HG02623 (cell line): Measurements from ENCODE around the gene SEC14L1.

Source experiments
- ATAC-seq: cut with Tn5 transposase; IDR thresholded peaks from one replicate; pipeline ENCODE4 v1.9.1; 2021; ENCODE audit warnings: moderate library complexity; ENCODE audit not compliant: unreplicated experiment

The SEC14L1 gene

DNA sequence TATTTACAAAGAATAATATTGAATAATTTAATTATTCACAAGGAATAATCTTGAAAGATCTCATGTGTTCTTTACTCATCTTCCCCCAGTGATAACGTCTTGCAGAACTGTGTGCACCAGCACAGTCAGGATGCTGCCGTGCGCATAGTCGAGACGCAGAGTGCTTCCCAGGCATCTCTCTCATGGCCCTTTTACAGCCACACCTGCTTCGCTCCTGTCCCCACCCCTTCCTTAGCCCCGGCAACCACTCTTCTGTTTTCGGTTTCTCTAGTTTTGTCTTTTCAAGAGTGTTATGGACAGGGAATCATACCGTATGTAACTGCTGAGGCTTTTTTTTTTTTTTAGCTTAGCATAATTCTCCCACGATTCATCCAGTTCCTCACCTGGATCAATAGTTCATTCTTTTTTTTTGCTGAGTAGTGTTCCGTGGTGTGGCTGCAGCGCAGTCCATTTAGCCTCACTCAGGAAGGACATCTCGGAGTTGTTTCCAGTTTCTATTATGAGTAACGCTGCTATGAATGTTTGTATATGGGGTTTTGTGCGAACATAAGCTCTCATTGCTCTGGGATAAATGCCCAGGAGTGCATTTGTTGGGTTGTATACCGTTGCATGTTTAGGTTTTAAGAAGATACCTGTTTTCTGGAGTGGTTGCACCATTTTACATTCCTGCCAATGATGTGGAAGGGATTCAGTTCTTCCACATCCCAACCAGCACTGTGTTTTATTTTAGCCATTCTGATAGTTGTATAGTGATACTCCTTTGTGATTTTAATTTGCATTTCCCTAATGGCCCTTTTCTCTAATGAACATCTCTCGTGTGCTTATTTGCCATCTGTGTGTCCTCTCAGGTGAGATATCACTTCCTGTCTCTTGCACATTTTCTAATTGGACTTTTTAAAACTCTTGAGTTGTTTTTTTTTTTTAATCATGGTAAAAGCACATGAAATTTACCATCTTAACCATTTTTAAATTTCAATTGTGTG, 47.6 kb downstream of the SEC14L1 start:
- ATAC-seq: no peak

DNA sequence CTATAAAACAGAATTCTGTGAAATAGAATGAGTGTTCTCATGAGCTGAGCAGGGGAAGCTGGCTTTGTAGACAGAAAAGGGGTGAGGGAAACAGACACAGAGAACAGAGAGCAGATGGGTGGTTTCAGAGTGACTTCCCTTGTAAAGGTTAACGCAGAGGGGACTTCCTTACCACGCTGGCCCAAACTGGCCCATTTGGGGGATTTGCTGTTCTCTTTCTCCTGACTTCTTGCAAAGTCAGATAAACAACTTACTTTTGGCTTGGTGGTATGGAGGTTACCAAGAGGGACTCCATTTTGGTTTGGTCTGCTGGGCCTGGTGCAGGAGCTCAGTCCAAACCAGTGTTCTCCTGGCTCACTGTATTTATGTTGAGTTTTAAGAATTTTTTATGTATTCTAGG, 48.4 kb downstream of the SEC14L1 start:
- ATAC-seq: no peak

DNA sequence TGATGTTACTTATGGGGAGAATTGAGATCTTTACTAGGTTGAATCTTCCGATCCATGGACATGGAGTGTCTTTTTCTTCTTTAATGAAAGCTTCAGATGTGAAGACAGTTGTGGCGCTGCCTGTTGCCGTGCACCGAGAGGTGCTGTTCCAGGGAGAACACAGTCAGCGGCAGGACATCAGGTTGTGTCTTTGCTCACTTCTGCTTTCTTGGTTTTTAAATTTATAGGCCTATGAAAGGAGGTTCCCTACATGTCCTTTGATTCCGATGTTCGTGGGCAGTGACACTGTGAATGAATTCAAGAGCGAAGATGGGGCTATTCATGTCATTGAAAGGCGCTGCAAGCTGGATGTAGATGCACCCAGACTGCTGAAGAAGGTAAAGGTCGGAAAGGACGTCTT, 49.8 kb downstream of the SEC14L1 start:
- no peak for ATAC-seq

- no peak for ATAC-seq
Observed at GRCh38 chr17:77191244-77191643, 50.5 kb downstream of the SEC14L1 start.

GRCh38 chr17:77193653-77194052, 52.9 kb downstream of the SEC14L1 start:
- ATAC-seq: no peak

DNA sequence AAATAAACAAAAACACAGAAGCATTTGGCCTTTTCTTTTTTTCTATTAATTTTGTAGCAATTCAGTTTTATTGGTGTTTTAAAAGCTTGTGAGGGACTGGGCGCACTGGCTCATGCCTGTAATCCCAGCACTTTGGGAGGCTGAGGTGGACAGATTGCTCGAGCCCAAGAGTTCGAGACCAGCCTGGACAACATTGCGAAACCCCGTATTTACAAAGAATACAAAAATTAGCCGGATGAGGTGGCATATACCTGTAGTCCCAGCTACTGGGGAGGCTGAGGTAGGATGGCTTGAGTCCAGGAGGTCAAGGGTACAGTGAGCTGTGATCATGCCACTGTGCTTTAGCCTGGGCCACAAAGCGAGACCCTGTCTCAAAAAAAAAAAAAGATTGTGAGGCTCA, 53.4 kb downstream of the SEC14L1 start:
- ATAC-seq: no peak

DNA sequence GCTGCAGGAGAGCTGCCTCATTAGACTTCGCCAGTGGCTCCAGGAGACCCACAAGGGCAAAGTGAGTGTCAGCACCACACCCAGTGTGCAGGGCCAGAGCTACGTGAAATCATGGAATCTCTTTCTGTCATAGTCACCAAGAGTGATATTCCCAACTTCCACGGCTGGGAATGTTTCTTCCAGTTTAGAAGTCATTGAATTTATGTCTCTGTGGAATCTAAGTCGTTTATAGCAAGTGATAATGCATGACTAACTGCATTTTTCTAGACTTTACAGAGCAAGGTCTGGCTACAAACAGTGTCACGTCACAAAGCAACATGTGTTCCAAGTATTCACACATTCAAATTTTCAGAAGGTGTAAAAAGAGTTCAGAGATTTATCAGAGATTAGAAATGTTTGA, 55.5 kb downstream of the SEC14L1 start:
- ATAC-seq: no peak

- no peak for ATAC-seq
Observed at GRCh38 chr17:77197115-77197514, 56.3 kb downstream of the SEC14L1 start.

GRCh38 chr17:77200711-77201110, 59.9 kb downstream of the SEC14L1 start:
- no peak for ATAC-seq

DNA sequence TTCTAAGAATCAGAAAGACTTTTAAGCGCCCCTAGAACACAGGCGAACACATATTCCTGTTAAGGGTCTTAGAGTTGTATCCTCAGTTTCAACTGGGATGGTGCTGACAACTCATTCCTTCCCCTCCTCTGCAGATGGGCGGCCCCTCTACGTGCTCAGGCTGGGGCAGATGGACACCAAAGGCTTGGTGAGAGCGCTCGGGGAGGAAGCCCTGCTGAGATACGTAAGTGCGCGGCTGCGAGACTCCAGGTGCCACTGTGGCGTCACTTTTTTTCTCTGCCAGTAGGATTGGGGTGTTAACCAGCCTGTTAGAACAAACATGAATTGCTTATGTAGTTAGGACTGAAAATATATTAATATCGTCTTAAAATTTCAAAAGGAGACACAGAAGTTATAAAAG, 62.7 kb downstream of the SEC14L1 start:
- no peak for ATAC-seq

DNA sequence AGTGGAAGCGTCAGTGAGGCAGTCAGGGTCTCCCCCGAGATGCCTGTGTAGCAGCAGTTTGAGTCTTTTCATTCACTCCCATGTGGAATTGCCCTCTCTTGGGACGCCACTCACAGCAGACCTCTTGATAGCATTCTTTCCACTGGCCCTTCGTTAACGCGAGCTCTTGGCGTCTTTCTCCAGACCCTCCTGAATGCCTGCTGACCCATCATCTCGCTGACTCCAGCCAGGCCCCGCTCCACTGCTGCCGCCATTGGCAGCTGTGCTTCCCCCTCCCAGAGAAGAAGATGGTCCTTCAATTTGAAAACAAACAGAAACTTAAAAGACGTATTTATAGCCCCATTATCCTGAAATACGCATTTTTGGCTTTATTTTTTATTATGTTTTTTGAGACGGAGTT, 63.1 kb downstream of the SEC14L1 start:
- ATAC-seq: no peak

GRCh38 chr17:77204536-77204935, 63.8 kb downstream of the SEC14L1 start:
- ATAC-seq: no peak

DNA sequence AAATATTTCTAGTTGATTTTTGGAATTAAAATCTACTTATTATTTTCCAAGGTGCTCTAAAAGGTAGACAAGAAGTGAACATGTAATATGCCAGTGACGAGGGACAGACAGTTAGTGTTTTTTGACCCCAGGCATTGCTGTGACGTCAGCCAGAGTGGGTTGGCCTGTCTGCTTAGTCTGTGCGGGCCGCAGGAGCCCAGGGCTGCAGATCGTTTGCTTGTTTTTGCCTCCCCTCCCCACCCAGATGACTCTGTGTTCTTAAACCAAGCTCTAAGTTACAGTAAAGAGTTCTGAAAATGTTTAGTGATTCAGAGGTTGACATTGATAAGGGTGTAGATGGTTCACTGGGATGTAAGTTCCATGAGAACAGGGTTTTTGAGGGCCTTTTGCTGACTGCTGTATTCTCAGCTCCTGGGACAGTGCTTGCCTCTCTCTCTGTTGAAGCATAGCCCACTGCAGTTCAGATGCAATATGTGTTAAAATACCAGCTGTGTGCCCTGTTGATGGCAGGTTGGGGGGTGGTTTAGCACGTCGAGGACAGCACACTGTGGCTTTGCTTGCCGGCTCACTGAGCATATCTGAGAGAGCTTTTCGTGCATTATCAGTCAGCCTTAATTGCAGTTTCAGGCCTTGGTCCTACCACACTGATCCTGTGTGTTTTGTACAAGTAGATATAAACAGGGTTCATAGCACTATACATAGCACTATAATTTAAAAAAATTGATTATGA, 64.8 kb downstream of the SEC14L1 start:
- ATAC-seq: no peak

DNA sequence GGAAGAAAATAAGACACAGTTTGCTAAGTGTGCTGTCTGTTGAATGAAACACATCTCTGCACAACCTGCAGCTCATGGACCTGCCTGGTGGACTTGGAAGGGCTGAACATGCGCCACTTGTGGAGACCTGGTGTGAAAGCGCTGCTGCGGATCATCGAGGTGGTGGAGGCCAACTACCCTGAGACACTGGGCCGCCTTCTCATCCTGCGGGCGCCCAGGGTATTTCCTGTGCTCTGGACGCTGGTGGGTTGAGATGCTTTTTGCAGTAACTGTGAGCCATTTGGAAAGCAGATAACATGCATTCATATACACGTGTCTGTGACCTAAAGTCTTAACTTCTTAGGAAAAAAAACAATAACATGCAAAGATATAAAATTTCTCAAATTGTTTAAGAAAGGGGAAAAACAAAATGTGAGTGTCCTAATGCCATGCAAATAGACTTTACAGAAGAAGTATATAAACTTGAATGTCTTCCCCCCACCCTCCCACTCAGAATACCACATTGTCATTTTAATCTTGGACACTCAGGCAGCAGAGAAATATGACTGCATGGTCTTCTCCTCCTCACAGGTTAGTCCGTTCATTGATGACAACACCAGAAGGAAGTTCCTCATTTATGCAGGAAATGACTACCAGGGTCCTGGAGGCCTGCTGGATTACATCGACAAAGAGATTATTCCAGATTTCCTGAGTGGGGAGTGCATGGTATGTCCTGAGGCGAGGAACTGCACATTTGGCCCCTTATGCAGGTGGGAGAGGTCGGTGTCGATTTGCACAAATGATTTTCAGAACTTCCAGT, 65.6 kb downstream of the SEC14L1 start:
- ATAC-seq: no peak

GRCh38 chr17:77207689-77208216, 67.0 kb downstream of the SEC14L1 start:
- ATAC-seq: no peak

DNA sequence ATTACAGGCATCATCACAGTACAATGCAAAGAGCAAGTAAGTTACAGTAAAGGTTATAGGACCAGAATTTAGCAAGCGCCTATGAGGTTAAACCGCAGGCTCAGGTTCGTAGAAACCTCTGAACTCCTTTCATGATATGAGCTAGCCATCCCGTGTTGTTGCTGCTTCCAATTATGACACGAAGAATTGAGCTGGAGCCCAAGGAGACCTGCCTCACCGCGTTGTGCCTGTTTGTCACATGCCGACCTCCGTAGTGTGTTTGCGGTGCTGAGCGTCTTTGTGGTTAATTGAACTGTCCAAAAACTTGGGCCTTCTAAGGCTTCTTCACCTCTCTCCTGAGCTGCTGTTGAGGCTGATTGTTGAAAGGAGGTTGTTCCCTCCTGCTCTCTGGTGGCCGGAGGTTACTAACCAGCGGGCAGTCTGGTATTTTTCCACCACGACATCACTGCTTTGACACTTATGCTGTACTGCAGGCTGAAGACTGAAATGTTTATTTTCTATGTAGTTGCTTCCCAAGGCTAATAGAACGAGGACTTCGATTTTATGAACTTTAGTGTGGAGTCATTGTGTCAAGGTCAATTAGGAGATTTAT, 67.5 kb downstream of the SEC14L1 start:
- ATAC-seq: no peak

- ATAC-seq: no peak
Observed at GRCh38 chr17:77208856-77209255, 68.1 kb downstream of the SEC14L1 start.

GRCh38 chr17:77209330-77209748, 68.6 kb downstream of the SEC14L1 start:
- ATAC-seq: no peak

GRCh38 chr17:77210331-77210730, 69.6 kb downstream of the SEC14L1 start:
- no peak for ATAC-seq

GRCh38 chr17:77210946-77211541, 70.3 kb downstream of the SEC14L1 start:
- ATAC-seq: no peak
